ENCODE measurements around the gene EGLN1.

GRCh38 chr1:231382426-231382825 lies 39.7 kb downstream of the EGLN1 start:
- TF ChIP-seq ATF3 (IDR thresholded peaks at IDR 0.05; ENCODE audit: borderline replicate concordance, extremely low read depth, low read depth, low read length) (no peak), RAD21 (IDR thresholded peaks at IDR 0.05; ENCODE audit: insufficient read depth, low read depth, low read length) (no peak), TAF1 (IDR thresholded peaks at IDR 0.05; ENCODE audit: borderline replicate concordance, low read depth, low read length) (no peak), NRF1 (conservative IDR thresholded peaks at IDR 0.05; ENCODE audit: low read depth, low read length) (no peak), POLR2AphosphoS5 (IDR thresholded peaks at IDR 0.05; ENCODE audit: low read length) (no peak), CTCF (IDR thresholded peaks at IDR 0.05 in 2 of 3, conservative IDR thresholded peaks at IDR 0.05 in 1 of 3; ENCODE audit: control insufficient read depth in 2 of 3, extremely low read depth in 1 of 3, insufficient read depth in 1 of 3, low read depth in 3 of 3, low read length in 3 of 3) (no peak), SIN3A (IDR thresholded peaks at IDR 0.05; ENCODE audit: low read depth, low read length) (no peak), FOS (IDR thresholded peaks at IDR 0.05; ENCODE audit: borderline replicate concordance, extremely low read depth, insufficient read length) (no peak), RCOR1 (conservative IDR thresholded peaks at IDR 0.05; ENCODE audit: low read depth, low read length) (no peak), STAT3 (IDR thresholded peaks at IDR 0.05; ENCODE audit: low read depth, low read length) (no peak), BACH1 (IDR thresholded peaks at IDR 0.05; ENCODE audit: borderline replicate concordance) (no peak), POLR2A (IDR thresholded peaks at IDR 0.05; ENCODE audit: low read depth, low read length) (no peak)

Measured in GM12878 (cell line).